ENCODE results near the gene TP53TG3F. TPM values are rescaled to one million over a fixed set of nuclear protein-coding genes. Genes with fewer than 3 reads are reported as not detected.

TP53TG3F gene
- not detected in 2 replicates for total RNA-seq

GRCh38 chr16:33459312-33459711 lies at the start of gene TP53TG3F:
TP53TG3F (plus strand) TSS chr16:33459612; CDS start chr16:33459680, 68 bp downstream.

Other genes starting within 250 kb of the TP53TG3F start
- not detected in 2 replicates for gene TP53TG3E, start 155.3 kb upstream of the TP53TG3F start, total RNA-seq
- not detected in 2 replicates for gene TP53TG3B, start 98.8 kb upstream of the TP53TG3F start, total RNA-seq